ENCODE measurements around the gene SLC7A6. TPM values are rescaled to one million over a fixed set of nuclear protein-coding genes. Genes with fewer than 3 reads are reported as not detected.
A peak's percentile ranks its signal among the peaks of the same experiment; 100 is the strongest.

SLC7A6 gene
- total RNA-seq, 1 experiment from 2014 or later: 19.8 TPM

DNA sequence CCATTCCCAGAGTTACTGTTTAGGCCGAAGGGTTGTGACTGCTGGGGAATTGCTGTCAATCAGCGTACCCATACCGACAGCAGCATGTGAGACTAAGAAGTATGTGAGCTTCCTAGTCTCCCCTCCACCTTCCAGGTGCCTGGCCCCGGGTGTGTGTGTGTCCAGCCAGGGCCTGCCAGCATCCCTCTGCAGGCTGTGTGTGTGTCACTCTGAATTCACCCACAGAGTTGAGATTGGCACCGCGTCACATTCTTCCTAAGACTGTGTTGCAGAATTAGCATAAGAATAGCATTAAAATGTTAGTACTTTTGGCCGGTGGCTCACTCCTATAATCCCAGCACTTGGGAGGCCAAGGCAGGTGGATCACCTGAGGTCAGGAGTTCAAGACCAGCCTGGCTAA is 78.3 kb downstream of the SLC7A6 start:
- H3K27me3 ChIP-seq (ENCODE audit: control insufficient read depth, insufficient read depth, low read length): no peaks in the 10 kb centered on the region
- no peak overlapping the region for H3K4me3 ChIP-seq (ENCODE audit: insufficient read depth, low read depth, low read length)
- H3K36me3 ChIP-seq (replicated peaks; ENCODE audit: control insufficient read depth, insufficient read depth, low read length): peaks cover 37% of the 10 kb centered on the region
- DNase-seq: peak; percentile 52

DNA sequence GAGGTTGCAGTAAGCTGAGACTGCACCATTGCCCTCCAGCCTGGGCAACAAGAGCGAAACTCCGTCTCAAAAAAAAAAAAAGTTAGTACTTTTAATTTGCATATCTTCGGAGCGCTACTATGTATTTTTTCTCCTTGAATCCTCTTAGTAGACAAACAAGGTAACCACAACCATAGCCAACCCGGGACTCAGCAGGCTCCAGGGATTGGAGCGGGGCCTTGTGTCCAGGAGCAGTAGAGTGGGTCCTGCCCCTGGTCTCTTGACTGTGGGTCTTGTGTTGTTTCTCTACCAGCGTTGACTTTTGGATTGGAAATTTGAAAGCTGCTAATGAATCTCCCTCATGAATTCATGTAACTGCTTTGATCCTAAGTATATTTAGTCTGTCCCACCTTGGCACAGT is 78.8 kb downstream of the SLC7A6 start:
- H3K36me3 ChIP-seq (replicated peaks; ENCODE audit: control insufficient read depth, insufficient read depth, low read length): peaks cover 34% of the 10 kb centered on the region
- DNase-seq: no peak
- H3K4me3 ChIP-seq (ENCODE audit: insufficient read depth, low read depth, low read length): no peak overlapping the region
- H3K27me3 ChIP-seq (ENCODE audit: control insufficient read depth, insufficient read depth, low read length): no peaks in the 10 kb centered on the region

DNA sequence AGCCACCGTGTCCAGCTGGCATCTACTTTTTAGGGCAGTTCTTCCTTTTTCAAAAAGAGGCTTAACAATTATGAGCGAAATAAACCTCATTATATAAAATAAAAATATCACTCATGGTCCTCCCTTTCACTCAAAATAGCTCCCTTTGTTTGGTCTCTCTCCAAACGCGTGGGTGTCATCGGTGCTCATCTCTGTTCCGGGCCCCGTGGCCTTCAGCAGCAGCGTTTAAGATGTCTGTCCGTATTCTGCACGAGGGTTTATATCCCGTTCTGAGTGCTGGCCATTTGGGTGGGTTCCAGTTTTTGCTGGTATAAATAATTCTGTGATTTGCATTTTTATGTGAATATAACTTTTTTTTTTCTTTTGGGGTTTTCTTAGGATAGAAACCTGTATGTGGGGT is 79.9 kb downstream of the SLC7A6 start:
- no peak for DNase-seq

DNA sequence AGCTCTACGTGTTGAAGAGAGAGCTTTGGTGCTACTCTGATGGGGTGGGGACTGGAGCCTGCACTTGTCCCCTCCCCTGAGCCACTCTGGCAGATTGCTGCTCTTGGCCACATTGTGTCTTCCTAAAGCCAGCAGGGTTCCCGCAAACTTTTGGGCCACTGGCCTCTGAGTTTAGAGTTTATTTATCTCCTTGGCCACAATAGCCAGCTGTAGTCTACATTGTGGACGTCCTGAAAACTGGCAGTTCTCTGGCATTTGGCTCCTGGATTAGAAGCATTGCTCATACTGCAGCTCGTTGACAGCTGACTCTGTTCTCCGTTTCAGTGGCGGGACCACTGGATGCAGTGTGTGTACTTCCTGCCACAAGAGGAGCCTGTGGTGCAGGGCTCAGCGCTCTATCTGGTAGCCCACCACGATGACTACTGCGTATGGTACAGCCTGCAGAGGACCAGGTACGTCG is 81.1 kb downstream of the SLC7A6 start:
- Histone ChIP-seq H3K4me3 (ENCODE audit: insufficient read depth, low read depth, low read length) (no peak overlapping the region), H3K36me3 (replicated peaks; ENCODE audit: control insufficient read depth, insufficient read depth, low read length) (peaks cover 28% of the 10 kb centered on the region), H3K27me3 (ENCODE audit: control insufficient read depth, insufficient read depth, low read length) (no peaks in the 10 kb centered on the region)
- DNase-seq: no peak

More for the DNA sequence above, 79.9 kb downstream of the SLC7A6 start:
- H3K4me3 ChIP-seq (ENCODE audit: insufficient read depth, low read depth, low read length): no peak overlapping the region
- H3K27me3 ChIP-seq (ENCODE audit: control insufficient read depth, insufficient read depth, low read length): no peaks in the 10 kb centered on the region
- peaks cover 34% of the 10 kb centered on the region for H3K36me3 ChIP-seq (replicated peaks; ENCODE audit: control insufficient read depth, insufficient read depth, low read length)

DNA sequence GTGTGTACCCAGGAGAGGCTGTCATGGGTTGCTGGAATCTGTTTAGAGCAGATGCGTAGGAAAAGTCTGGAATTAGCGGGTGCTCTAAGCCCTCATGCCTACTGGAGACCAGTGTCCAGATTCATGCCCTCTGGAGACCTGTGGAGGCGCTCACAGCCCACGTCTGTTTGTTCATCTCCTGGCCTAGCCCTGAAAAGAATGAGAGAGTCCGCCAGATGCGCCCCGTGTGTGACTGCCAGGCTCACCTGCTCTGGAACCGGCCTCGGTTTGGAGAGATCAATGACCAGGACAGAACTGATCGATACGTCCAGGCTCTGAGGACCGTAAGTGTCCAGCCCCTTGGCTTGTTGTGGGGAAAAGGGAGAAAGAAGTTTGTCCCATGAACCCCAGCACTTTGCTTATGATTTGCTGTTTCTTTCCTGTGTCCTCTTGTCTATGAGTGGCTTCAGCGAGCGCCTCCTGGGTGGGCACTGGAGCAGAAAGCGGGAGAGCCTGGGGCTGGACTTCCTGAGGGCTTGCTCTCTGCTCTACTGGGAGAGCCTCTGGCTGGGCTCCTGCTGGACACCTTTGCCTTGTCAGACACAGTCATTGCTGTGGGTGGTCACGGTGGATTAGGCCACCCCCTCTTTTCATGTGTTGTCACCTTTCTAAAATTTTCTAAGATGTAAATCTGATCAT is 81.8 kb downstream of the SLC7A6 start:
- H3K36me3 ChIP-seq (replicated peaks; ENCODE audit: control insufficient read depth, insufficient read depth, low read length): peaks cover 26% of the 10 kb centered on the region
- no peak overlapping the region for H3K4me3 ChIP-seq (ENCODE audit: insufficient read depth, low read depth, low read length)
- H3K27me3 ChIP-seq (ENCODE audit: control insufficient read depth, insufficient read depth, low read length): no peaks in the 10 kb centered on the region
- DNase-seq: no peak

DNA sequence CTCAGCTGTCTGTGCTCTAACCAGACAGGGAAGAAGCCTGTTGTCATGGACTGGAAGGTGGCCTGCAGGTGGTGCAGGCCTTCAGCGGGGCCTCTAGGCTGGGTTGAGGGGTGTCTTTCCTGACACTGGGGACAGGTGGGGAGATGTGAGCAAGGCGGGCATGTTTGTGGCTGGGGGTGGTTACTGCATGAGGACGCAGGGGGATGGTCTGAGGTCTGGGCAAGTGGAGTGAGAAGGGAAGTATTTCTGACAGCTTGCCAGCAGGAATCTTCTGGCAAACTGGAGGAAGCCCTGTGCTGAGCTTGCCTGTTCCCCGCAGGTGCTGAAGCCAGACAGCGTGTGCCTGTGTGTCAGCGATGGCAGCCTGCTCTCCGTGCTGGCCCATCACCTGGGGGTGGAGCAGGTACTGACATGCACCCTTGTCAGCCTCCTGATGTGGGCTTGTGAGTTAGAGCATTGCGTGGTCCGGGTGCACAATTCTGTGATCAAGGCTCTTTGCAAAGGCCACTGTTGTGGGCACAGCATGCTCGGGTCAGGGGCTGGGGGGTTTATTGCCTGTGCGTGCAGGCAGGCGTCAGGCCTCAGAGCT is 82.7 kb downstream of the SLC7A6 start:
- no peak for DNase-seq
- Histone ChIP-seq H3K36me3 (replicated peaks; ENCODE audit: control insufficient read depth, insufficient read depth, low read length) (peaks cover 25% of the 10 kb centered on the region), H3K27me3 (ENCODE audit: control insufficient read depth, insufficient read depth, low read length) (no peaks in the 10 kb centered on the region), H3K4me3 (ENCODE audit: insufficient read depth, low read depth, low read length) (no peak overlapping the region)

DNA sequence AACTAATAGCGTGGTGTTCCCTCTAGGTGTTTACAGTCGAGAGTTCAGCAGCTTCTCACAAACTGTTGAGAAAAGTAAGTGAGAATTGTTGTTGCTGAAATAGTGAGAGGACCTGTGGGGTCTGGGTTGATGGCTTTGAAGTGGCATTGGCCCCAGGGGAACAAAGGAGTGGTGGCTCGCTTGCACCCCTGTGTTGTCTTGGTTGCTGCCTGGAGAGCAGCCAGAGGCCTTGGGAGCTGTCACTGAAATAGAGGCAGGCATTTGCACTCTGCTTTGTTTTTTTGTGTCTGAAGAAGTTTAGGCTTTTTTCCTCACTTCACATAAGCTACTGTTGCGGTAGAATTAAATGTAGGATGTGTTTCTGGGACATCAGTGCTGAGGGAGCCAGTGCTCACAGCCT is 83.3 kb downstream of the SLC7A6 start:
- no peak for DNase-seq
- Histone ChIP-seq H3K36me3 (replicated peaks; ENCODE audit: control insufficient read depth, insufficient read depth, low read length) (peaks cover 25% of the 10 kb centered on the region), H3K27me3 (ENCODE audit: control insufficient read depth, insufficient read depth, low read length) (no peaks in the 10 kb centered on the region), H3K4me3 (ENCODE audit: insufficient read depth, low read depth, low read length) (no peak overlapping the region)

DNA sequence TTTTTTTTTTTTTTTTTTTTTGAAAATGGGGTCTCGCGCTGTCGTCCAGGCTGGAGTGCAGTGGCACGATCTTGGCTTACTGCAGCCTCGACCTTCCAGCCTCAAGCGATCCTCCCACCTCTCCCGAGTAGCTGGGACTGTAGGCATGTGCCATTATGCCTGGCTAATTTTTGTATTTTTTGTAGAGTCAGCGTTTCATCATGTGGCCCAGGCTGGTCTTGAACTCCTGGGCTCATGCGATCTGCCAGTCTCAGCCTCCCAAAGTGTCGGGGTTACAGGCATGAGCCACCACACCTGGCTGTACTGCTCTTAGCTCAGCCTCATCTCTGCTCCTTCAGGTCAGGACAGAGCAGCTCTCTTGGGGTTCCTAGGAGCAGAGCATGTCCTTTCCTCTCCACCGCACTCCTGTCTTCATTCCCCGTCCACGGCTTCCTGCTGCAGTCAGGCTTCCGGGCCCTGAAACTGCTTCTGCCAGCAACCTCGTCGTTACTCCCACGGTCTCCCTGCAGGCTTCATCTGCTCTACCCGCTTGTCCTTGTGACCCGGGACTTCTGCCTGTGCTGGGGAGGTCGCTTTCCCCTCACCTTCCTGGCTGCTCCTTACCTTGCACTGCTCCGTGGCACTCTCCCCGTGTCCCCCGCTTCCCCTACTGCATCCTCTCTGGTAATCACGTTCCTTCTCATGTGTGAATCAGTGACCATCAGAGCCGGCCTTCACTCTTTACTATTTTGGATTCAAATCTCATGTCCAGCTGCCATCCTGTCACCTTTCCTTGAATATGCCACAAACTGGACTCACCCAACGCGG is 84.5 kb downstream of the SLC7A6 start:
- H3K4me3 ChIP-seq (ENCODE audit: insufficient read depth, low read depth, low read length): no peak overlapping the region
- H3K36me3 ChIP-seq (replicated peaks; ENCODE audit: control insufficient read depth, insufficient read depth, low read length): peaks cover 31% of the 10 kb centered on the region
- DNase-seq: no peak
- no peaks in the 10 kb centered on the region for H3K27me3 ChIP-seq (ENCODE audit: control insufficient read depth, insufficient read depth, low read length)

DNA sequence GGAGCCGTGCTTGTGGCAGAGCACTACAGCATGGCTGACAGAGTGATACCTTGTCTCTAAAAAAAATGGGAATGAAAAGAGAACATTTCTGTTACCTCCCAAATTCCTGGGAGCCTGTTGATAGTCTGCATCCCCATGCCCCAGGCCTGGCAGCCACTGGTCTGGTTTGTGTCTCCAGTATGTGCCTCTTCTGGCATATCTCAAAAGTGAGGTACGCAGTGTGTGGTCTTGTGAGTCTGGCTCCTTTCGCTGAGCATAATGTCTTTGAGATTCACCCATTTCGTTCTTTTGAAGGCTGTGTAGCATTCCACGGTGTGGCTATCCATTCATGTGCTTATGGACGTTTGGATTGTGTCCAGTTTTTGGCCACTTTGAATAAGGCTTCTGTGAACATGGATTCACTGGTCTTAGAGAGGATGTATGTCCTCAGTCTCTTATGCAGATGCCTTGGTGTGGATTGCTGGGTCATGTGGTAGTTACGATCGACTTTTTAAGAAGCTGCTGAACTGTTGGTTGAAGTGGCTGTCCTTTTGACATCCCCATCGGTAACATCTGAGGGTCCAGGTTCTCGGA is 85.6 kb downstream of the SLC7A6 start:
- Histone ChIP-seq H3K36me3 (replicated peaks; ENCODE audit: control insufficient read depth, insufficient read depth, low read length) (peaks cover 32% of the 10 kb centered on the region), H3K4me3 (ENCODE audit: insufficient read depth, low read depth, low read length) (no peak overlapping the region), H3K27me3 (ENCODE audit: control insufficient read depth, insufficient read depth, low read length) (no peaks in the 10 kb centered on the region)
- no peak for DNase-seq

DNA sequence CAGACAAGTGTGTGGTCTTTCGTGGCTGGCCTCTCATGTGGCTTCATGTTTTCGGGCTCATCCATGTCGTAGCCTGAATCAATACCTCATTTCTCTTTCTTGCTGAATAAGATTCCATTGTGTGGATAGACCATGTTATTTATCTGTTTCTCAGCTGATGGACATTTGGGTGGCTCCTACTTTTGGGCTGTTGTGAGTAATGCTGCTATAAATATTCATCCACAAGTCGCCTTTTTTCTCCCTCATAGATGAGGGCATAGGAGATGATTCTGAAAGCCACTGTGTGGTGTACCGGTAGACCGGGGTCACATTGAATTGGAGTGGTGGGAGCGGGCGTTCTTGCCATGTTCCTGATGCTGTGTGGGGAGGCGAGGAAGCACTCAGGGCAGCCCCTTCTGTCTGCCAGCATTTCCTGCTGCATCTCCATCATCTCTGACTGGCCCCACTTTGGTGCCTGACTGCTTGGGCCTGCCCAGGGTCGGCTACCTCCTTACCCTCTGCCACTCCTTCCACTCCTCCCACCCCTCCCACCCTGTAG is 86.6 kb downstream of the SLC7A6 start:
- no peaks in the 10 kb centered on the region for H3K27me3 ChIP-seq (ENCODE audit: control insufficient read depth, insufficient read depth, low read length)
- no peak for DNase-seq
- H3K4me3 ChIP-seq (ENCODE audit: insufficient read depth, low read depth, low read length): no peak overlapping the region
- peaks cover 27% of the 10 kb centered on the region for H3K36me3 ChIP-seq (replicated peaks; ENCODE audit: control insufficient read depth, insufficient read depth, low read length)

Other genes with a start within 250 kb of the SLC7A6 start
- gene DPEP2NB, start 248.6 kb upstream of the SLC7A6 start, total RNA-seq (2014; rRNA removed; shearing (Covaris generic)): not detected in 2 replicates
- gene DDX28, start 241.3 kb upstream of the SLC7A6 start, total RNA-seq (2014; rRNA removed; shearing (Covaris generic)): 19.4 and 26.4 TPM in 2 replicates
- gene DUS2, start 241.2 kb upstream of the SLC7A6 start, total RNA-seq (2014; rRNA removed; shearing (Covaris generic)): 46.9 and 54.9 TPM in 2 replicates
- 22.9 and 27.7 TPM in 2 replicates for gene NFATC3, start 179.2 kb upstream of the SLC7A6 start, total RNA-seq (2014; rRNA removed; shearing (Covaris generic))
- gene ESRP2, start 28.4 kb upstream of the SLC7A6 start, total RNA-seq (2014; rRNA removed; shearing (Covaris generic)): 15.5 and 18.0 TPM in 2 replicates
- gene PLA2G15, start 19.2 kb upstream of the SLC7A6 start, total RNA-seq (2014; rRNA removed; shearing (Covaris generic)): 7.5 and 10.3 TPM in 2 replicates
- 15.8 and 20.7 TPM in 2 replicates for gene SLC7A6OS, start 46.4 kb downstream of the SLC7A6 start, total RNA-seq (2014; rRNA removed; shearing (Covaris generic))
- gene PRMT7, start 46.5 kb downstream of the SLC7A6 start, total RNA-seq (2014; rRNA removed; shearing (Covaris generic)): 34.6 and 56.5 TPM in 2 replicates
- gene SMPD3, start 184.0 kb downstream of the SLC7A6 start, total RNA-seq (2014; rRNA removed; shearing (Covaris generic)): 0.42 and 1.8 TPM in 2 replicates